GM23338 (cell line): Measurements from ENCODE around the gene CPA3. TPM values are rescaled to one million over a fixed set of nuclear protein-coding genes. Genes with fewer than 3 reads are reported as not detected.

Experiments
- ATAC-seq: fragments of 200-7000 bp; cut with Tn5 transposase; 3 replicates; pipeline ENCODE4 v1.9.1; 2020
- DNase-seq: peaks from one replicate; pipeline ENCODE4 v3.0.0-alpha.2; 2015; ENCODE audit warnings: low spot score
- H2AFZ ChIP-seq: fragments of 200-600 bp; sonication (generic); 2 replicates; pipeline ENCODE4 v1.8.0; 2016; ENCODE audit warnings: antibody characterized with exemption, mild to moderate bottlenecking, moderate library complexity
- H3F3A ChIP-seq: fragments of 200-600 bp; sonication (generic); replicated peaks from 2 replicates; pipeline ENCODE4 v1.8.0; 2017; ENCODE audit warnings: antibody characterized with exemption, mixed run types, low read depth
- H3K27ac ChIP-seq: fragments of 200-600 bp; sonication (generic); 2 replicates; pipeline ENCODE4 v1.6.1; 2016; ENCODE audit warnings: low read depth
- H3K27me3 ChIP-seq: fragments of 200-600 bp; sonication (generic); 2 replicates; pipeline ENCODE4 v1.8.0; 2016; ENCODE audit warnings: mild to moderate bottlenecking, mixed run types, moderate library complexity; ENCODE audit not compliant: insufficient read depth
- H3K36me3 ChIP-seq: fragments of 200-600 bp; sonication (generic); 2 replicates; pipeline ENCODE4 v1.8.0; 2016; ENCODE audit warnings: mild to moderate bottlenecking; ENCODE audit not compliant: insufficient read depth
- H3K4me1 ChIP-seq: fragments of 200-600 bp; sonication (generic); 2 replicates; pipeline ENCODE4 v1.8.0; 2016; ENCODE audit warnings: mild to moderate bottlenecking, moderate library complexity; ENCODE audit not compliant: insufficient read depth
- H3K4me2 ChIP-seq: fragments of 200-600 bp; sonication (generic); 2 replicates; pipeline ENCODE4 v1.7.1; 2017; ENCODE audit warnings: mixed run types
- H3K4me3 ChIP-seq: fragments of 200-600 bp; sonication (generic); 2 replicates; pipeline ENCODE4 v1.6.1; 2016; ENCODE audit warnings: mixed run types
- H3K79me2 ChIP-seq: fragments of 200-600 bp; sonication (generic); replicated peaks from 2 replicates; pipeline ENCODE4 v1.8.0; 2017; ENCODE audit warnings: mild to moderate bottlenecking; ENCODE audit not compliant: insufficient read depth
- H3K9me2 ChIP-seq: fragments of 200-600 bp; sonication (generic); 2 replicates; pipeline ENCODE4 v1.8.0; 2017; ENCODE audit not compliant: insufficient read depth
- H4K20me1 ChIP-seq: fragments of 200-600 bp; sonication (generic); replicated peaks from 2 replicates; pipeline ENCODE4 v1.8.0; 2017; ENCODE audit warnings: mild to moderate bottlenecking; ENCODE audit not compliant: insufficient read depth
- H3K27ac Mint-ChIP-seq: 2 replicates; pipeline ENCODE4 v1.8.0; 2020; ENCODE audit warnings: inconsistent platforms, mild to moderate bottlenecking, moderate library complexity, mixed read lengths
- H3K27me3 Mint-ChIP-seq: 3 replicates; pipeline ENCODE4 v1.8.0; 2022; ENCODE audit warnings: low read depth, mild to moderate bottlenecking, moderate library complexity, mixed read lengths, inconsistent platforms; ENCODE audit not compliant: insufficient read depth, poor library complexity
- H3K36me3 Mint-ChIP-seq: 3 replicates; pipeline ENCODE4 v1.8.0; 2021; ENCODE audit warnings: low read depth, mild to moderate bottlenecking, inconsistent platforms, moderate library complexity, mixed read lengths
- H3K4me1 Mint-ChIP-seq: 3 replicates; pipeline ENCODE4 v1.8.0; 2020; ENCODE audit warnings: mild to moderate bottlenecking, inconsistent platforms, mixed read lengths
- H3K4me3 Mint-ChIP-seq: 3 replicates; pipeline ENCODE4 v1.8.0; 2021; ENCODE audit warnings: moderate library complexity, mild to moderate bottlenecking, inconsistent platforms, mixed read lengths
- H3K9me3 Mint-ChIP-seq: 3 replicates; pipeline ENCODE4 v1.8.0; 2020; ENCODE audit warnings: moderate library complexity, mild to moderate bottlenecking, inconsistent platforms, mixed read lengths
- CREB1 ChIP-seq: fragments of 250-450 bp; sonication (Bioruptor Pico); IDR thresholded peaks from 2 replicates; pipeline ENCODE4 v1.5.0; 2020; ENCODE audit warnings: low read depth, mild to moderate bottlenecking, moderate library complexity
- CTCF ChIP-seq, 2 experiments: fragments of 200-600 bp in 1 of 2; sonication (generic) in 1 of 2; conservative IDR thresholded peaks; 2 replicates each; pipeline versions ENCODE4 v1.5.1 to v1.6.1; 2016 to 2017; ENCODE audit warnings: antibody characterized with exemption in 2 of 2, low read depth in 2 of 2, mild to moderate bottlenecking in 2 of 2, moderate library complexity in 1 of 2
- EZH2 ChIP-seq: fragments of 200-600 bp; sonication (generic); IDR thresholded peaks from one replicate; pipeline ENCODE4 v1.8.0; 2017; ENCODE audit warnings: antibody characterized with exemption, mild to moderate bottlenecking, low read depth; ENCODE audit not compliant: unreplicated experiment
- EZH2phosphoT487 ChIP-seq: fragments of 200-600 bp; sonication (generic); IDR thresholded peaks from one replicate; pipeline ENCODE4 v1.8.1; 2018; ENCODE audit warnings: antibody characterized with exemption; ENCODE audit not compliant: unreplicated experiment
- JUNB ChIP-seq: IDR thresholded peaks from one replicate; pipeline ENCODE4 v1.6.1; 2016; ENCODE audit warnings: antibody characterized with exemption; ENCODE audit not compliant: unreplicated experiment
- NANOG ChIP-seq: IDR thresholded peaks from 2 replicates; pipeline ENCODE4 v1.6.1; 2016; ENCODE audit warnings: antibody characterized with exemption, borderline replicate concordance
- POLR2AphosphoS5 ChIP-seq: IDR thresholded peaks from 2 replicates; pipeline ENCODE4 v1.6.1; 2016; ENCODE audit warnings: antibody characterized with exemption, low read depth
- REST ChIP-seq: IDR thresholded peaks from one replicate; pipeline ENCODE4 v1.6.1; 2018; ENCODE audit warnings: antibody characterized with exemption; ENCODE audit not compliant: unreplicated experiment
- STAT1 ChIP-seq: IDR thresholded peaks from one replicate; pipeline ENCODE4 v1.6.1; 2016; ENCODE audit warnings: antibody characterized with exemption; ENCODE audit not compliant: unreplicated experiment
- ZNF114 ChIP-seq: fragments of 250-450 bp; sonication (Bioruptor Pico); IDR thresholded peaks from 2 replicates; pipeline ENCODE4 v1.5.0; 2020; ENCODE audit warnings: mild to moderate bottlenecking, moderate library complexity
- polyA plus RNA-seq: library from polyadenylated mRNA; unstranded; fragments of >200 nt; fragmentation: Nextera tagmentation; extraction: Ambion mirVana; gene quantifications from 2 replicates; pipeline ENCODE4 v1.2.1, GENCODE V29; 2016
- total RNA-seq: library from RNA; depleted of rRNA; stranded (reverse); fragments of >200 nt; shearing (Covaris generic); gene quantifications from 2 replicates; pipeline ENCODE4 v1.2.3, GENCODE V29; 2014

The CPA3 gene
- total and polyA plus RNA-seq, 2 experiments from 2014 or later = not detected

- no peak overlapping the region for H3K4me2 ChIP-seq
Observed at GRCh38 chr3:148873977-148874376, 8.9 kb downstream of the CPA3 start.

More at GRCh38 chr3:148873977-148874376, 8.9 kb downstream of the CPA3 start:
- Histone ChIP-seq H3K4me3 (no peak overlapping the region), H3K27me3 (no peaks in the 10 kb centered on the region), H2AFZ (no peak overlapping the region), H3K36me3 (no peaks in the 10 kb centered on the region), H3K27ac (no peak overlapping the region), H4K20me1 (no peaks in the 10 kb centered on the region), H3K79me2 (no peaks in the 10 kb centered on the region), H3K4me1 (no peaks in the 10 kb centered on the region), H3F3A (no peaks in the 10 kb centered on the region), H3K9me2 (no peaks in the 10 kb centered on the region)
- DNase-seq (no peak), ATAC-seq (no peak)
- Mint-ChIP-seq H3K9me3 (no peaks in the 10 kb centered on the region), H3K27me3 (no peaks in the 10 kb centered on the region), H3K4me1 (no peaks in the 10 kb centered on the region), H3K27ac (no peak overlapping the region), H3K36me3 (no peaks in the 10 kb centered on the region), H3K4me3 (no peak overlapping the region)
- no peak for TF ChIP-seq CTCF (conservative IDR thresholded peaks at IDR 0.05; ENCODE audit: low read depth in 2 of 2)
- TF ChIP-seq NANOG = no peak
- TF ChIP-seq STAT1 = no peak
- no peak for TF ChIP-seq ZNF114 (CRISPR knock-in tag)
- TF ChIP-seq JUNB = no peak
- no peak for TF ChIP-seq POLR2AphosphoS5
- no peak for TF ChIP-seq EZH2phosphoT487
- TF ChIP-seq EZH2 = no peak
- TF ChIP-seq REST = no peak
- no peak for TF ChIP-seq CREB1
